IPS-18a (cell line): Measurements from ENCODE around the gene ALS2.

ENCODE experiments used
- H3K27ac ChIP-seq: one replicate; pipeline ENCODE4 v1.5.1; 2013; ENCODE audit warnings: low read length
- H3K27me3 ChIP-seq: one replicate; pipeline ENCODE4 v1.6.1; 2013; ENCODE audit warnings: mild to moderate bottlenecking, low read length; ENCODE audit not compliant: control insufficient read depth, insufficient read depth
- H3K36me3 ChIP-seq: one replicate; pipeline ENCODE4 v1.6.1; 2013; ENCODE audit warnings: low read depth, low read length; ENCODE audit not compliant: control insufficient read depth
- H3K4me1 ChIP-seq: one replicate; pipeline ENCODE4 v1.6.1; 2013; ENCODE audit warnings: low read depth, low read length; ENCODE audit not compliant: control insufficient read depth
- H3K4me3 ChIP-seq: one replicate; pipeline ENCODE4 v1.5.1; 2013; ENCODE audit warnings: low read length
- H3K9ac ChIP-seq: one replicate; pipeline ENCODE4 v1.6.1; 2013; ENCODE audit warnings: mild to moderate bottlenecking, low read length, moderate library complexity
- H3K9me3 ChIP-seq: one replicate; pipeline ENCODE4 v1.6.1; 2013; ENCODE audit warnings: low read depth, low read length; ENCODE audit not compliant: control insufficient read depth

Gene ALS2

GRCh38 chr2:201668402-201668910 lies 112.3 kb downstream of the ALS2 start:
- Histone ChIP-seq H3K4me1 (peaks cover 3% of the 10 kb centered on the region), H3K27me3 (no peaks in the 10 kb centered on the region), H3K36me3 (no peaks in the 10 kb centered on the region), H3K27ac (no peak overlapping the region), H3K9me3 (no peaks in the 10 kb centered on the region), H3K9ac (no peak overlapping the region), H3K4me3 (no peak overlapping the region)

GRCh38 chr2:201664334-201664733 lies 116.4 kb downstream of the ALS2 start:
- Histone ChIP-seq H3K27me3 (no peaks in the 10 kb centered on the region), H3K4me1 (peaks cover 3% of the 10 kb centered on the region), H3K9me3 (no peaks in the 10 kb centered on the region), H3K27ac (no peak overlapping the region), H3K36me3 (no peaks in the 10 kb centered on the region), H3K9ac (no peak overlapping the region), H3K4me3 (no peak overlapping the region)

- Histone ChIP-seq H3K4me1 (peaks cover 3% of the 10 kb centered on the region), H3K36me3 (no peaks in the 10 kb centered on the region), H3K9ac (no peak overlapping the region), H3K27me3 (no peaks in the 10 kb centered on the region), H3K27ac (no peak overlapping the region), H3K9me3 (no peaks in the 10 kb centered on the region), H3K4me3 (no peak overlapping the region)
These were observed 119.4 kb downstream of the ALS2 start for GRCh38 chr2:201661366-201661765.

GRCh38 chr2:201660293-201660895 lies 120.3 kb downstream of the ALS2 start:
- Histone ChIP-seq H3K9ac (no peak overlapping the region), H3K36me3 (no peaks in the 10 kb centered on the region), H3K27ac (no peak overlapping the region), H3K4me3 (no peak overlapping the region), H3K9me3 (no peaks in the 10 kb centered on the region), H3K27me3 (no peaks in the 10 kb centered on the region), H3K4me1 (peaks cover 3% of the 10 kb centered on the region)

GRCh38 chr2:201656740-201657139 lies 124.0 kb downstream of the ALS2 start:
- Histone ChIP-seq H3K9me3 (no peaks in the 10 kb centered on the region), H3K9ac (no peak overlapping the region), H3K4me1 (no peaks in the 10 kb centered on the region), H3K27me3 (no peaks in the 10 kb centered on the region), H3K4me3 (no peak overlapping the region), H3K36me3 (no peaks in the 10 kb centered on the region), H3K27ac (no peak overlapping the region)

GRCh38 chr2:201656102-201656501 lies 124.6 kb downstream of the ALS2 start:
- H3K4me3 ChIP-seq = no peak overlapping the region
- H3K9me3 ChIP-seq = no peaks in the 10 kb centered on the region
- no peak overlapping the region for H3K9ac ChIP-seq
- no peaks in the 10 kb centered on the region for H3K27me3 ChIP-seq
- H3K36me3 ChIP-seq = no peaks in the 10 kb centered on the region
- no peak overlapping the region for H3K27ac ChIP-seq
- no peaks in the 10 kb centered on the region for H3K4me1 ChIP-seq

- Histone ChIP-seq H3K27ac (no peak overlapping the region), H3K9me3 (no peaks in the 10 kb centered on the region), H3K27me3 (no peaks in the 10 kb centered on the region), H3K4me3 (no peak overlapping the region), H3K9ac (no peak overlapping the region), H3K4me1 (no peaks in the 10 kb centered on the region), H3K36me3 (no peaks in the 10 kb centered on the region)
These were observed 125.9 kb downstream of the ALS2 start for GRCh38 chr2:201654616-201655384.

- Histone ChIP-seq H3K27me3 (no peaks in the 10 kb centered on the region), H3K9me3 (no peaks in the 10 kb centered on the region), H3K27ac (no peak overlapping the region), H3K36me3 (no peaks in the 10 kb centered on the region), H3K9ac (no peak overlapping the region), H3K4me1 (no peaks in the 10 kb centered on the region), H3K4me3 (no peak overlapping the region)
These were observed 127.5 kb downstream of the ALS2 start for GRCh38 chr2:201653221-201653620.
